ENCODE data around the gene ANGPTL8.

ANGPTL8 gene

DNA sequence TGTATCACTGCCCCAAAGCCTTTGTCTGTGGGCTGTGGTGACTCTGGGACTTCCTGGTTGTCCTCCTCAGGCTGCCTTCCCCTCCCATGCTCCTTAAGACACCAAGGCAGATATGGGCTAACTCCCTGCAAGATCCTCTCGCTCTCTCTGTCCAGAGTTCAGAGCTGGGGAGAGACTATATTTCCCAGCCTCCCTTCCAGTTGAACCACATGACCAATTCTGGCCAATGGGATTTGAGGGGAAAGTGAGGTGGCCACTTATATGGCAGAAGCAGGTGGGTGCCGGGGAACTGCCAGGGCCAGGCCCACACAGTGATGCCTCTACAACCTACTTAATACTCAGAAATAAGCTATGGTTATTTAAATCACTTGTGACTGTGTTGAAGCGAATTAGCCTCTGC lies 16.2 kb upstream of the ANGPTL8 start:
- Mint-ChIP-seq H3K27ac (no peak overlapping the region), H3K9me3 (peaks cover 34% of the 10 kb centered on the region), H3K4me1 (no peaks in the 10 kb centered on the region), H3K27me3 (ENCODE audit: low read depth, poor library complexity) (no peaks in the 10 kb centered on the region), H3K4me3 (no peak overlapping the region), H3K36me3 (ENCODE audit: low read depth) (peaks cover 58% of the 10 kb centered on the region)
- DNase-seq: no peak
- TF ChIP-seq CTCF (IDR thresholded peaks at IDR 0.05): no peak

- Mint-ChIP-seq H3K36me3 (ENCODE audit: low read depth) (peaks cover 58% of the 10 kb centered on the region), H3K4me3 (no peak overlapping the region), H3K9me3 (peaks cover 34% of the 10 kb centered on the region), H3K27me3 (ENCODE audit: low read depth, poor library complexity) (peaks cover under 1% of the 10 kb centered on the region), H3K4me1 (no peaks in the 10 kb centered on the region), H3K27ac (no peak overlapping the region)
- no peak for DNase-seq
- TF ChIP-seq CTCF (IDR thresholded peaks at IDR 0.05): no peak
Observed at GRCh38 chr19:11224429-11224828, 15.0 kb upstream of the ANGPTL8 start.

- Mint-ChIP-seq H3K9me3 (peaks cover 27% of the 10 kb centered on the region), H3K36me3 (ENCODE audit: low read depth) (peaks cover 51% of the 10 kb centered on the region), H3K4me1 (no peaks in the 10 kb centered on the region), H3K27me3 (ENCODE audit: low read depth, poor library complexity) (peaks cover 4% of the 10 kb centered on the region), H3K4me3 (no peak overlapping the region), H3K27ac (no peak overlapping the region)
- no peak for DNase-seq
- no peak for TF ChIP-seq CTCF (IDR thresholded peaks at IDR 0.05)
Observed at GRCh38 chr19:11225172-11225571, 14.2 kb upstream of the ANGPTL8 start.

DNA sequence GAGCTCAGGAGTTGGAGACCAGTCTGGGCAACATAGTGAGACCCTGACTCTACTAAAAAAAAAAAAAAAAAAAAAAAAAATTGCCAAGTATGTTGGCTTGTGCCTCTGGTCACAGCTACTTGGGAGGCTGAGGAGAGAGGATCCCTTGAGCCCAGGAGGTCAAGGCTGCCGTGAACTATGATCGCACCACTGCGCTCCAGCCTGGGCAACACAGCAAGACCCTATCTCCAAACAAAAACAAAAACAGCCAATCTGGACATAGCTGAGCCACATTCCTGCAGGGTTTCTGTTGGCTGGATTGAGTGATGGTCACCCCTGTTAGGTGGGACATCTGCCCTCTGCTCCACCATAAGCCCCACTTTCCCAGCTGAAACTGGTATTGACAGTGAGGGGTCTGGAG lies 13.6 kb upstream of the ANGPTL8 start:
- H3K4me1 Mint-ChIP-seq: no peaks in the 10 kb centered on the region
- peaks cover 21% of the 10 kb centered on the region for H3K9me3 Mint-ChIP-seq
- DNase-seq: no peak
- H3K4me3 Mint-ChIP-seq: no peak overlapping the region
- TF ChIP-seq CTCF (IDR thresholded peaks at IDR 0.05): no peak
- peaks cover 4% of the 10 kb centered on the region for H3K27me3 Mint-ChIP-seq (ENCODE audit: low read depth, poor library complexity)
- H3K27ac Mint-ChIP-seq: no peak overlapping the region
- H3K36me3 Mint-ChIP-seq (ENCODE audit: low read depth): peaks cover 44% of the 10 kb centered on the region

GRCh38 chr19:11226716-11227166 lies 12.7 kb upstream of the ANGPTL8 start:
- no peak overlapping the region for H3K4me3 Mint-ChIP-seq
- peaks cover 12% of the 10 kb centered on the region for H3K9me3 Mint-ChIP-seq
- H3K27me3 Mint-ChIP-seq (ENCODE audit: low read depth, poor library complexity): peaks cover 4% of the 10 kb centered on the region
- H3K36me3 Mint-ChIP-seq (ENCODE audit: low read depth): peaks cover 35% of the 10 kb centered on the region
- TF ChIP-seq CTCF (IDR thresholded peaks at IDR 0.05): no peak
- no peaks in the 10 kb centered on the region for H3K4me1 Mint-ChIP-seq
- no peak overlapping the region for H3K27ac Mint-ChIP-seq
- DNase-seq: no peak

GRCh38 chr19:11227195-11227886 lies 12.1 kb upstream of the ANGPTL8 start:
- peaks cover 6% of the 10 kb centered on the region for H3K9me3 Mint-ChIP-seq
- no peak overlapping the region for H3K27ac Mint-ChIP-seq
- H3K36me3 Mint-ChIP-seq (ENCODE audit: low read depth): peaks cover 29% of the 10 kb centered on the region
- no peak for DNase-seq
- no peaks in the 10 kb centered on the region for H3K4me1 Mint-ChIP-seq
- peaks cover 4% of the 10 kb centered on the region for H3K27me3 Mint-ChIP-seq (ENCODE audit: low read depth, poor library complexity)
- no peak for TF ChIP-seq CTCF (IDR thresholded peaks at IDR 0.05)
- H3K4me3 Mint-ChIP-seq: no peak overlapping the region

All from nephron progenitor cell (in vitro differentiated cells).